NCI-H1105 (cell line): ENCODE measurements around the gene TAF4.

Experiments used
- DNase-seq: peaks from one replicate; lab custom pipeline; 2025; lab: John Stamatoyannopoulos, UW

TAF4 gene

GRCh38 chr20:61964675-61965605, 100.7 kb downstream of the TAF4 start:
- no peak for DNase-seq

- DNase-seq, result no peak
Observed at GRCh38 chr20:61963885-61964674, 101.6 kb downstream of the TAF4 start.

- DNase-seq, result no peak
Observed at GRCh38 chr20:61963149-61963548, 102.5 kb downstream of the TAF4 start.

GRCh38 chr20:61960836-61961235, 104.8 kb downstream of the TAF4 start:
- no peak for DNase-seq

- no peak for DNase-seq
Observed at GRCh38 chr20:61958773-61959700, 106.6 kb downstream of the TAF4 start.

GRCh38 chr20:61957961-61958715, 107.5 kb downstream of the TAF4 start:
- DNase-seq, result no peak

- DNase-seq, result no peak
Observed at GRCh38 chr20:61956396-61957342, 109.0 kb downstream of the TAF4 start.

- DNase-seq, result no peak
Observed at GRCh38 chr20:61955668-61956395, 109.8 kb downstream of the TAF4 start.

- DNase-seq, result peak; percentile 43
Observed at GRCh38 chr20:61954276-61955021, 111.2 kb downstream of the TAF4 start.

- no peak for DNase-seq
Observed at GRCh38 chr20:61953037-61954021, 112.4 kb downstream of the TAF4 start.

GRCh38 chr20:61951695-61952533, 113.8 kb downstream of the TAF4 start:
- DNase-seq, result no peak

GRCh38 chr20:61950641-61951071, 115.0 kb downstream of the TAF4 start:
- DNase-seq, result no peak

- DNase-seq, result no peak
Observed at GRCh38 chr20:61949714-61950640, 115.7 kb downstream of the TAF4 start.

- no peak for DNase-seq
Observed at GRCh38 chr20:61949363-61949713, 116.3 kb downstream of the TAF4 start.
